ENCODE measurements around the gene CIRBP. TPM values are rescaled to one million over a fixed set of nuclear protein-coding genes. Genes with fewer than 3 reads are reported as not detected.

The CIRBP gene
- total RNA-seq, 2 experiments from 2014 or later, result 278 to 309 TPM

GRCh38 chr19:1280636-1281568, 11.8 kb downstream of the CIRBP start:
- POLR2A ChIA-PET, result no interaction called here
- Histone ChIP-seq H2AFZ (ENCODE audit: low read length) (no peak overlapping the region), H3K9me2 (ENCODE audit: insufficient read depth, low read length) (no peaks in the 10 kb centered on the region), H3K36me3 (ENCODE audit: insufficient read depth, low read length) (peaks cover 50% of the 10 kb centered on the region), H3K27ac (ENCODE audit: low read depth, low read length, poor library complexity, severe bottlenecking) (no peak overlapping the region), H3K4me3 (ENCODE audit: low read depth, low read length, poor library complexity, severe bottlenecking) (no peak overlapping the region), H4K20me1 (ENCODE audit: insufficient read depth, low read length) (no peaks in the 10 kb centered on the region), H3K79me2 (ENCODE audit: insufficient read depth, low read depth, low read length) (peaks cover 17% of the 10 kb centered on the region; the same call in 1 of the 2 replicates), H3K4me1 (ENCODE audit: insufficient read depth, low read length, poor library complexity, severe bottlenecking) (peaks cover 11% of the 10 kb centered on the region), H3K9me3 (ENCODE audit: low read length) (no peaks in the 10 kb centered on the region), H3K4me2 (ENCODE audit: low read length) (no peak overlapping the region)
- DNase-seq (ENCODE audit: low spot score), result no peak
- BruUV-seq (replicated peaks), result no TSS peak
- CTCF ChIA-PET (ENCODE audit: unreplicated experiment), result no interaction called here
- intact Hi-C loops (cut with micrococcal nuclease; ENCODE audit: unreplicated experiment), result no loop called here
- no peak for TF ChIP-seq EZH2phosphoT487 (IDR thresholded peaks at IDR 0.05; ENCODE audit: borderline replicate concordance, low read depth, low read length)
- no peak for TF ChIP-seq CTCF (conservative IDR thresholded peaks at IDR 0.05; ENCODE audit: low read length)

GRCh38 chr19:1281569-1282287, 12.6 kb downstream of the CIRBP start:
- Histone ChIP-seq H3K27ac (ENCODE audit: low read depth, low read length, poor library complexity, severe bottlenecking) (no peak overlapping the region), H4K20me1 (ENCODE audit: insufficient read depth, low read length) (no peaks in the 10 kb centered on the region), H3K79me2 (ENCODE audit: insufficient read depth, low read depth, low read length) (peaks cover 10% of the 10 kb centered on the region; the same call in 1 of the 2 replicates), H3K4me1 (ENCODE audit: insufficient read depth, low read length, poor library complexity, severe bottlenecking) (peaks cover 7% of the 10 kb centered on the region), H3K4me3 (ENCODE audit: low read depth, low read length, poor library complexity, severe bottlenecking) (no peak overlapping the region), H3K36me3 (ENCODE audit: insufficient read depth, low read length) (peaks cover 43% of the 10 kb centered on the region), H3K4me2 (ENCODE audit: low read length) (no peak overlapping the region), H3K9me2 (ENCODE audit: insufficient read depth, low read length) (no peaks in the 10 kb centered on the region), H3K9me3 (ENCODE audit: low read length) (no peaks in the 10 kb centered on the region), H2AFZ (ENCODE audit: low read length) (no peak overlapping the region)
- CTCF ChIA-PET (ENCODE audit: unreplicated experiment), result no interaction called here
- POLR2A ChIA-PET, result no interaction called here
- intact Hi-C loops (cut with micrococcal nuclease; ENCODE audit: unreplicated experiment), result no loop called here
- TF ChIP-seq CTCF (conservative IDR thresholded peaks at IDR 0.05; ENCODE audit: low read length), result no peak
- TF ChIP-seq EZH2phosphoT487 (IDR thresholded peaks at IDR 0.05; ENCODE audit: borderline replicate concordance, low read depth, low read length), result no peak
- no peak for DNase-seq (ENCODE audit: low spot score)
- BruUV-seq (replicated peaks), result no TSS peak

All from OCI-LY7 (cell line).